ENCODE results near the gene PDE4D. TPM values are rescaled to one million over a fixed set of nuclear protein-coding genes. Genes with fewer than 3 reads are reported as not detected.
"Not testable (repeated sequence)": the region's sequence is repeated elsewhere in the genome, so short reads cannot be mapped to it uniquely, and the experiment has no call there.

Gene PDE4D
- total RNA-seq, 1 donor = 27.7 TPM

DNA sequence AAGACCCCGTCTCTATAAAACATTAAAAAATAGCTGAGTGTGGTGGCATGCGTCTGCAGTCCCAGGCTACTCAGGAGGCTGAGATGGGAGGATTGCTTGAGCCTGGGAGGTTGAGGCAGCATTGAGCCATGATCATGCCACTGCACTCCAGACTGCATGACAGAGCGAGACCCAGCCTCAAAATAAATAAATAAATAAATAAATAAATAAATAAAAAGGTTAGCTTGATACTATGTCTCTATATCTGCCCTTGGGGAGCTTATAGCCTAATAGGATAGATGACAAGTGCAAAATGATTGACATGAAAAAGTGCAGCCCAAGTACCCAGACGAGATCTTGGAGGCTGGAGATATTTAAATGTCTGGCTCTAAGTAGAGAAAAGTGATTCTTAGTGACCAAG, 122.6 kb downstream of the PDE4D start:
- DNase-seq (ENCODE audit: low read depth in 2 of 3, low spot score in 2 of 3) = no peak

GRCh38 chr5:59769832-59770231, 123.7 kb downstream of the PDE4D start:
- no peak for DNase-seq (ENCODE audit: low read depth in 2 of 3, low spot score in 2 of 3)

DNA sequence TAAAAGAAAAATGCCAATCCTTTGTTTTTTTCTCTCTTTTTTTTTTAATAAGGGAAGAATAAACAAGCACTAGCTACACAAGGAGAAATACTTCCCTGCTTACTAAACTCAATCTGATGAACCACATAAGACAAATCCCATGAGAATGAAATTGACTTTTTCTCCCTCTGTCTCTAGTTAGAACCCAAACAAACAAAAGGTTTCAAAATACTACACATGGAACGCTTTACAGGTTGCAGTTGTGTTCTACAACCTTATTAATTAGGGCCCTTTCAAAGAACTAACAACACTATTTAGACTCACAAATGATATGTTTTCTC, 124.5 kb downstream of the PDE4D start:
- no peak for DNase-seq (ENCODE audit: low read depth in 2 of 3, low spot score in 2 of 3)

DNA sequence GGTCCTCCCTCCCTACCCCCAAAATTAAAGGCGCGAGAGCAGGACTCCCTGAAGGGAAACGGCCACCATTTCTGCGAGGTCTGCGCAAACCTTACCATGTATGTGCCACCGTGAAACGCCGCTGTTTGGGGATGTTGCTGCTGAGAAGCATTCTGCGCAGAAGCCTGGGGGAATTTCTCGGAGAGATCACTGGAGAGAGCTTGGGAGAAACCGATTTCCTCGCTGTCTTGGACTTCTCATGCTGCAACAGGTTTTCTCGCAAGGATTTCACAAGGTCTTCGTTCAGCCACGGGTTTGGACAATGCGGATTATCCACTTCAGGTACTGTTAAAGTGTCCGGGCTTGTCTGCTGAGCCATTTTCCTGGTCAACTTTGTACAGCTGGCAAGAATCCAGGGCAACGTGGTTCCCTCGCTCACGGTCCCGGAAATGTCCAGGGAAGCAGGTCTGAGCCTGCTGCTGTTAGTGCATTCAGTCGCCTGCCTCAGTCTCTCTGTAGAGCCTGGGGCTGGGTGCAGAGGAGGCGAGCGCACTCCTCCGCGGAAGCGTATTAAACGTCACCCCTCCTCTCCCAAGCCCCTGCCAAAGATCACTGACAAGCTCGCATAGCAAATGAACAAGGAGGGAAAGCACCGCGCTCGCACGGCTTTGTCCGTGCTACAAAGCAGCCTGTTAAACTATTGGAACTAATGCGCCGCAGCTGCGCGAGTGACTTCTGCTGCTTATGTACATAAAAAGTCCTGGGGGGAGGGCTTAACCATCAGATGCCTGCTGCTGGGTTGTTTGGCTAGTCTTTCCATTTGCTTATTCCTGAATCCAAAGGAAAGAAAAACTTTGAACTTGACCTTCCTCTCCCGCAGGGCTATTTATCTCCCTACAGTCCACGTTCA, 125.1 kb downstream of the PDE4D start:
- peak in 1 of 3 donors; percentile 75 for DNase-seq (ENCODE audit: low read depth in 2 of 3, low spot score in 2 of 3)

DNA sequence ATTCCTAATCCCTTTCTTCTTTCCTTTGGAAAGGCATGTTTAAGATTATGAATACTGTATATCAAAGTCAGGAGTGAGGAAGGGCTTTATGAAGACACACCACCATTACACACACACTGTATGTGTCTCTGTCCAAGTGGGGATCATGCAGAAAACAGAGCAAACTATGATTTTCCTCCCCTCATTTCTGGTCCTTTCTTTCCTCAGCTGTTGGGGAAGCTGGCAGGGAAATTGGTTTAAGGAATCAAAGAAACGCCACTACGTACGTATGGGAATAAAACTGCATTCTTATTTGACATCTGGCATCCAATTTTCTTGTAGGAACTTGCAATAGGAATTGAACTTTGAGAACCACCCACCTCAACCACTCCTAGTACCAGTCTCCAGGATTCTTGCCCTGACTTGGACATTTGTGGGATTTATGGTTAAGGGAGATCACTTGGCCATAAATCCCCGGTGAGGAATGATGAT, 125.8 kb downstream of the PDE4D start:
- no peak for DNase-seq (ENCODE audit: low read depth in 2 of 3, low spot score in 2 of 3)

GRCh38 chr5:59767211-59767605, 126.3 kb downstream of the PDE4D start:
- no peak for DNase-seq (ENCODE audit: low read depth in 2 of 3, low spot score in 2 of 3)

DNA sequence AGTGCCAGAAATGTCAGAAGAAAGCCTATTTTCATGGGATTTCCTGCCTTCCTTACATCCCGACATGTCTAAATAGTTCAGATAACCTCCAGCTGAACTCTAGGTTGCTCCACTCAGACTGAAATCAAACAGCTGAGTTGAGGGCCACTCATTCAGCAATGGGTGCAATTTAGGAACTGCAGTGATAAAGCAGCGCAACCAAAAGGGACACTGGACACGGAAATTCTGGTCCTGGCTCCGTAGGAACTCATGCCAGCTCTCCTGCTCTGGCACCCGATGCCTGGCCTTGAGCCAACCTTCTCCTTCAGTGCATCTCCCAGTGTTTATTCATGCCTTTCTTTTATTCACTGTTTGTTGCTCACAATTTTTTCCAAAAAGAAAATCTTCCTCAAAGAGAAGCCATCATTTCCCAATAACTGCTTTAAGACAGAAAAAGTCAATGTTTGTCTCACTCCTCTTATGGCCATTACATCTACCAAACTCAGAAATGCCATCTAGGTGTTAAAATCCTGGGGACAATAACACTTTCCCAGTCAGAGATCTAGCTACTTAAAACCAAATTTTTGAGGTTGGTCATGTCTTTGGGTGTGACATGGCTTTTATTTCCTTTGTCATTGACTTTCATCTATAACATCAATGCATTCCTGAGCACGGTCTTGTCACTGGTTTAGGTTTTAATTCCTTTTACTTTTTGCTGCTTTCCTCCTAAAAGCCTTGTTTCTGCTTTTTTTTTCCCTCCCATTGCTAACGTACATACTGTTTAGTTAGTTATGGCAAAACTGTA, 126.9 kb downstream of the PDE4D start:
- DNase-seq (ENCODE audit: low read depth in 2 of 3, low spot score in 2 of 3) = no peak

DNA sequence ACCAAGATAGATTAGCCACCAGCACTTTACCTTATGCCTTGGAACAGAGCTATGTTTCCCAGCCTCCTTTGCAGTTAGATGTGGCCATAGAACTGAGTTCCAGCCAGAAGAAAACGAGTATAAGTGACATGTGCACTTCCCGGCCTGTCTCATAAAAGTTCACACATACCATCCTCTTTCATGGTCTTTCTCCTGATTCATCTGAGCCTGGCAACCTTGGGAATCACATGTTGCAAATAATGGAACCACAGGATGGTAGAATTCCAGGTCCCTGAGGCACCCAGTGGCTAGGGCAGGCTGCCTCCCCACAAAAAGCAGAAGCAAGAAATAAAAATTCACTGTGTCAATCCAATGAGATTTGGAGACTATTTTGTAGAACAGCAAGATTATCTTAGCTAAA, 128.1 kb downstream of the PDE4D start:
- no peak for DNase-seq (ENCODE audit: low read depth in 2 of 3, low spot score in 2 of 3)

DNA sequence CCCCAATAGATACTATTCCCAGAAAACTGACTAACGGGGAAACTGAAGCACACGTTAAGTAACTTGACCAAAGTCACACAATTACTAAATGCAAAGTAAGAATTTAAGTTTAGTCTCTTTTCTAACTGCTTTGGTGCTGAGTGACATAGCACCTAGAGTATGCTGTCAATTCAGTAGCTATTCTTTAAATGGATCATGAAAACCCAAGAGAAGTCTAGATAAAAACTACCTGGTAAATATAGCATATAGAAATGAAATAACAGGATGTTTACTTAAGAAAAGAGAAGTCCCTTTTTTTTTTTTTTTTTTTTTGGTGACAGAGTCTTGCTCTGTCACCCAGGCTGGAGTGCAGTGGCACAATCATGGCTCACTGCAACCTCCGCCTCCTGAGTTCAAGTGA, 129.2 kb downstream of the PDE4D start:
- DNase-seq (ENCODE audit: low read depth in 2 of 3, low spot score in 2 of 3) = no peak

GRCh38 chr5:59763541-59763940, 130.0 kb downstream of the PDE4D start:
- no peak for DNase-seq (ENCODE audit: low read depth in 2 of 3, low spot score in 2 of 3)

DNA sequence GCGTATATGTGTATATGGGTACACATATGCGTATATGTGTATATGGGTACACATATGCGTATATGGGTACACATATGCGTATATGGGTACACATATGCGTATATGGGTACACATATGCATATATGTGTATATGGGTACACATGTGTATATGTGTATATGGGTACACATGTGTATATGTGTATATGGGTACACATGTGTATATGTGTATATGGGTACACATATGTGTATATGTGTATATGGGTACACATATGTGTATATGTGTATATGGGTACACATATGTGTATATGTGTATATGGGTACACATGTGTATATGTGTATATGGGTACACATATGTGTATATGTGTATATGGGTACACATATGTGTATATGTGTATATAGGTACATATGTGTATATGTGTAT, 131.3 kb downstream of the PDE4D start:
- not testable (repeated sequence) for DNase-seq (ENCODE audit: low read depth in 2 of 3, low spot score in 2 of 3)

- DNase-seq (ENCODE audit: low read depth in 2 of 3, low spot score in 2 of 3) = peak in 1 of 3 donors; percentile 47
These were observed 132.7 kb downstream of the PDE4D start for GRCh38 chr5:59760785-59761348.

DNA sequence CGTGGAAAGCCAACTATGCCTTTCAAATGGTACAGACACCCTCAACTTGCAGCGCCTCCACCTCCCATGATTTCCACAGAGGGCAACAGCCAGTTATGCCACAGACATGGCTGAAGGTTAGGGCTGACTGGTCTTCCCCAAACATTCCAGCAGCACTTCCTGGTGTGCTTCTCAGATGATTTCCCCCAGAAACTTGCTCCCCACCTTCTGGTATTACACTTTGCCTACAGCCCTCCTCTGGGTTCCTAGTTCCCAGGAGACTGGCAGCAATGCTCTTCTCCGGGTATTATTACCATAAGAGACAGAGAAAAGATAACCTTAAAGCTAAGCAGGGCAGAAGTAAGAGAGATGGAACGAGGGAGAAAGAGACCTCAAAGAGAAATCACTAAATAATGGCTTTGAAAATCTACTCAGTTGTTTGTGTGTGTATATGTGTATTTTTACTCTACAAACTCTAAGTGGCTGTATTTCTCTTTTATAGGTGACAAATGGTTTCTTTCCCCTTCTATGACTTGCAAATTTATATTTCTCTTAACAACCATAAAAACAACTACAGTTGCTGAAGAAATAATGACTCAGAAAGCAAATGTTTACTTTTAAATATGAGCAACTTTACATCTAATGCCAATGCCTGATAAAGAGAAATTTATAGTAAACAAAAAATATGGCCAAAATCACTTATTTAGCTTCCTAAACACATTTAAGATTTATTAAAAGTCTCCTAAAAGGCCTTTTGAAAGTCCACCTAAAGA, 133.8 kb downstream of the PDE4D start:
- peak in 1 of 3 donors; percentile 83 for DNase-seq (ENCODE audit: low read depth in 2 of 3, low spot score in 2 of 3)

DNA sequence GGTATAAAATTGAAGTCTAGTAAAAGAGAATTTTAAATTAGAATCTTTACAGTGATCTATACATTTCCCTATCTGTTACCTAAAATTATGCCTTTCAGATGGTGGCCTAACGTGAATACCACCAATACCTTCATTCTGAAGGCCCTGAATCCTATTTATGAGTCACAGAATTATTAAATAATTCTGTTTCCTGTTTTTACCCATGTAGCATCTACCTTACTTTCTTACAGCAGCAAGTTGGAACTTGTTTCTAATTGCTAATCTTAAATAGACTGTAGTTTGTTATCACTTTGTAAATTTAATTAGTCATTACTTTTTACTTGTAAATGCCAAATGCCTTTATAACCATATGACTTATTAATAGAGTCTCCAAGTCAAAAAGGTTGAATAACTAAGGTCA, 135.0 kb downstream of the PDE4D start:
- DNase-seq (ENCODE audit: low read depth in 2 of 3, low spot score in 2 of 3) = no peak

- no peak for DNase-seq (ENCODE audit: low read depth in 2 of 3, low spot score in 2 of 3)
These were observed 136.1 kb downstream of the PDE4D start for GRCh38 chr5:59757442-59757841.

- no peak for DNase-seq (ENCODE audit: low read depth in 2 of 3, low spot score in 2 of 3)
These were observed 137.0 kb downstream of the PDE4D start for GRCh38 chr5:59756373-59757035.

DNA sequence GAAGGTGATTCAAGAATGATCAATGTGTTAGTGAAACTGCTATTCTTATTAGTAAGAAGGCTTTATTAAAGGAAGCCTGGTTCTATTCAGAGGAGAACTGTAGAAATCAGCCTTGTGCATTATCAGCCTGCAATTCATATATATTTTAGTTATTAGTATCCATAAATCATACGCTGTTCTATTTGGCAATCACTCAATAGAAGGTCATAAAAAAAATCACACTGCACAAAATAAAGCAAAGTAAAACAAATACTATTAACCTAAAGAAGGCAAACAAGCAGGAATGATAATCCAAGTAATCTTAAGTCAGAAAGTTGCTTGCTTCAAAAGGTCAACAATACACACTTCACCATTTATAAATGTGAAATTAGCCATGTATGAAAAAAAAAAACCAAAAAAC, 138.1 kb downstream of the PDE4D start:
- no peak for DNase-seq (ENCODE audit: low read depth in 2 of 3, low spot score in 2 of 3)

GRCh38 chr5:59753599-59753998, 139.9 kb downstream of the PDE4D start:
- no peak for DNase-seq (ENCODE audit: low read depth in 2 of 3, low spot score in 2 of 3)

GRCh38 chr5:59749782-59750520, 143.6 kb downstream of the PDE4D start:
- DNase-seq (ENCODE audit: low read depth in 2 of 3, low spot score in 2 of 3) = no peak
